A673 (cell line): ENCODE data around the gene CD163L1. TPM values are rescaled to one million over a fixed set of nuclear protein-coding genes. Genes with fewer than 3 reads are reported as not detected.
A peak's percentile ranks its signal among the peaks of the same experiment; 100 is the strongest.

ENCODE experiments used
- BruUV-seq: library from RNA; stranded (reverse); fragments of 400-500 nt; replicated peaks from 2 replicates; lab custom pipeline; 2021; lab: Mats Ljungman, UMichigan
- CTCF ChIA-PET: fragments of 300-600 bp; sonication (Branson Sonifier 250); formaldehyde crosslinking; loops from one replicate; lab custom pipeline; 2022; ENCODE audit warnings: antibody characterized with exemption; lab: Charles Lee
- POLR2A ChIA-PET: fragments of 300-600 bp; sonication (Branson Sonifier 250); formaldehyde crosslinking; loops from one replicate; lab custom pipeline; 2022; ENCODE audit warnings: antibody characterized with exemption; ENCODE audit not compliant: low non-redundant PET; lab: Charles Lee
- DNase-seq: peaks from one replicate; pipeline ENCODE4 v3.0.0-alpha.2; 2015; ENCODE audit warnings: low spot score
- H3K27ac ChIP-seq: fragments of 200-600 bp; sonication (generic); 2 replicates; pipeline ENCODE4 v1.5.1; 2016; ENCODE audit warnings: mixed run types, low read depth, mild to moderate bottlenecking, mixed read lengths, antibody characterized with exemption, low read length; ENCODE audit not compliant: poor library complexity, severe bottlenecking
- H3K27me3 ChIP-seq: fragments of 200-600 bp; sonication (generic); replicated peaks from 2 replicates; pipeline ENCODE4 v1.6.1; 2017; ENCODE audit warnings: mixed run types, low read depth, mild to moderate bottlenecking, mixed read lengths, antibody characterized with exemption, low read length; ENCODE audit not compliant: insufficient read depth, poor library complexity
- H3K36me3 ChIP-seq: fragments of 200-600 bp; sonication (generic); 2 replicates; pipeline ENCODE4 v1.6.1; 2016; ENCODE audit warnings: mixed run types, mild to moderate bottlenecking, mixed read lengths, antibody characterized with exemption, low read length; ENCODE audit not compliant: insufficient read depth, poor library complexity, severe bottlenecking
- H3K4me1 ChIP-seq: fragments of 200-600 bp; sonication (generic); 2 replicates; pipeline ENCODE4 v1.6.1; 2017; ENCODE audit warnings: mixed run types, mild to moderate bottlenecking, mixed read lengths, antibody characterized with exemption, low read length; ENCODE audit not compliant: insufficient read depth, poor library complexity, severe bottlenecking
- H3K4me3 ChIP-seq: fragments of 200-600 bp; sonication (generic); 2 replicates; pipeline ENCODE4 v1.5.1; 2016; ENCODE audit warnings: low read depth, mixed run types, mild to moderate bottlenecking, mixed read lengths, low read length; ENCODE audit not compliant: poor library complexity, severe bottlenecking
- H3K9me3 ChIP-seq: fragments of 200-600 bp; sonication (generic); 2 replicates; pipeline ENCODE4 v1.6.1; 2016; ENCODE audit warnings: mixed run types, low read depth, mild to moderate bottlenecking, mixed read lengths, antibody characterized with exemption, low read length; ENCODE audit not compliant: poor library complexity, severe bottlenecking
- EZH2 ChIP-seq: fragments of 200-600 bp; sonication (generic); IDR thresholded peaks from 2 replicates; pipeline ENCODE4 v1.6.1; 2017; ENCODE audit warnings: borderline replicate concordance, low read depth, mild to moderate bottlenecking, mixed read lengths, antibody characterized with exemption, low read length; ENCODE audit not compliant: poor library complexity, severe bottlenecking
- intact Hi-C: fragments of 100-400 bp; cut with micrococcal nuclease; formaldehyde crosslinking; loops from one replicate; pipeline ENCODE4 v1.10.0; 2022; ENCODE audit not compliant: unreplicated experiment
- total RNA-seq: library from RNA; stranded (reverse); gene quantifications from 2 replicates; pipeline ENCODE4 v1.2.3, GENCODE V29; 2021
- TF ChIP-seq, protein P1 (sequence below): fragments of 300-800, 200-600 bp; sonication (generic); conservative IDR thresholded peaks from 2 replicates; pipeline ENCODE4 v1.5.1; 2017; ENCODE audit warnings: low read depth, mild to moderate bottlenecking, antibody characterized with exemption, low read length, moderate library complexity, mixed read lengths

CD163L1 gene
- total RNA-seq, 1 experiment from 2014 or later, result 0.52 TPM

- Histone ChIP-seq H3K27ac (no peak overlapping the region), H3K4me1 (no peaks in the 10 kb centered on the region), H3K4me3 (no peak overlapping the region), H3K9me3 (no peaks in the 10 kb centered on the region), H3K27me3 (peaks cover 3% of the 10 kb centered on the region), H3K36me3 (no peaks in the 10 kb centered on the region)
- DNase-seq, result no peak
- no TSS peak for BruUV-seq
- intact Hi-C loops, result no loop called here
- TF ChIP-seq, protein P1, sequence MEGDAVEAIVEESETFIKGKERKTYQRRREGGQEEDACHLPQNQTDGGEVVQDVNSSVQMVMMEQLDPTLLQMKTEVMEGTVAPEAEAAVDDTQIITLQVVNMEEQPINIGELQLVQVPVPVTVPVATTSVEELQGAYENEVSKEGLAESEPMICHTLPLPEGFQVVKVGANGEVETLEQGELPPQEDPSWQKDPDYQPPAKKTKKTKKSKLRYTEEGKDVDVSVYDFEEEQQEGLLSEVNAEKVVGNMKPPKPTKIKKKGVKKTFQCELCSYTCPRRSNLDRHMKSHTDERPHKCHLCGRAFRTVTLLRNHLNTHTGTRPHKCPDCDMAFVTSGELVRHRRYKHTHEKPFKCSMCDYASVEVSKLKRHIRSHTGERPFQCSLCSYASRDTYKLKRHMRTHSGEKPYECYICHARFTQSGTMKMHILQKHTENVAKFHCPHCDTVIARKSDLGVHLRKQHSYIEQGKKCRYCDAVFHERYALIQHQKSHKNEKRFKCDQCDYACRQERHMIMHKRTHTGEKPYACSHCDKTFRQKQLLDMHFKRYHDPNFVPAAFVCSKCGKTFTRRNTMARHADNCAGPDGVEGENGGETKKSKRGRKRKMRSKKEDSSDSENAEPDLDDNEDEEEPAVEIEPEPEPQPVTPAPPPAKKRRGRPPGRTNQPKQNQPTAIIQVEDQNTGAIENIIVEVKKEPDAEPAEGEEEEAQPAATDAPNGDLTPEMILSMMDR, result no peak
- TF ChIP-seq EZH2, result no peak
- POLR2A ChIA-PET, result no interaction called here
- CTCF ChIA-PET, result no interaction called here
These were observed 81.2 kb downstream of the CD163L1 start for GRCh38 chr12:7362734-7363133.

- no peak for DNase-seq
- Histone ChIP-seq H3K27ac (no peak overlapping the region), H3K4me1 (no peaks in the 10 kb centered on the region), H3K27me3 (peaks cover 12% of the 10 kb centered on the region), H3K9me3 (no peaks in the 10 kb centered on the region), H3K4me3 (no peak overlapping the region), H3K36me3 (no peaks in the 10 kb centered on the region)
- intact Hi-C loops, result no loop called here
- TF ChIP-seq, protein P1, result no peak
- TF ChIP-seq EZH2, result no peak
- CTCF ChIA-PET, result no interaction called here
- no TSS peak for BruUV-seq
- POLR2A ChIA-PET, result no interaction called here
These were observed 82.7 kb downstream of the CD163L1 start for GRCh38 chr12:7361265-7361664.

- CTCF ChIA-PET, result no interaction called here
- TF ChIP-seq, protein P1, result no peak
- TF ChIP-seq EZH2, result no peak
- DNase-seq, result peak; percentile 45
- POLR2A ChIA-PET, result no interaction called here
- Histone ChIP-seq H3K4me1 (peaks cover 6% of the 10 kb centered on the region), H3K4me3 (no peak overlapping the region), H3K27ac (no peak overlapping the region), H3K36me3 (no peaks in the 10 kb centered on the region), H3K27me3 (peaks cover 12% of the 10 kb centered on the region), H3K9me3 (no peaks in the 10 kb centered on the region)
- intact Hi-C loops, result no loop called here
- no TSS peak for BruUV-seq
These were observed 89.4 kb downstream of the CD163L1 start for GRCh38 chr12:7354529-7354928.
